Activated CD8-positive, alpha-beta T cell treated with anti-CD3 and anti-CD28 coated beads for 36 hours (primary cell): ENCODE results near the gene DFFB. TPM values are rescaled to one million over a fixed set of nuclear protein-coding genes. Genes with fewer than 3 reads are reported as not detected.

ENCODE experiments used
- ATAC-seq: fragments of 200-7000 bp; cut with Tn5 transposase; one replicate; pipeline ENCODE4 v1.10.0; 2021; ENCODE audit warnings: mild to moderate bottlenecking, moderate library complexity
- CTCF ChIA-PET: fragments of 350-600 bp; sonication (Branson Sonifier 250); formaldehyde crosslinking; loops from one replicate; lab custom pipeline; 2021; ENCODE audit warnings: antibody characterized with exemption; lab: Charles Lee
- POLR2A ChIA-PET: fragments of 350-600 bp; sonication (Branson Sonifier 250); formaldehyde crosslinking; loops from one replicate; lab custom pipeline; 2021; ENCODE audit warnings: antibody characterized with exemption; lab: Charles Lee
- DNase-seq: peaks from one replicate; pipeline ENCODE4 v3.0.0-alpha.2; 2020
- H3K27ac Mint-ChIP-seq: one replicate; pipeline ENCODE4 v1.8.0; 2021; ENCODE audit warnings: mild to moderate bottlenecking, mixed read lengths
- H3K27me3 Mint-ChIP-seq: one replicate; pipeline ENCODE4 v1.8.0; 2021; ENCODE audit warnings: mixed read lengths
- H3K36me3 Mint-ChIP-seq: one replicate; pipeline ENCODE4 v1.8.0; 2021; ENCODE audit warnings: low read depth, mixed read lengths
- H3K4me1 Mint-ChIP-seq: one replicate; pipeline ENCODE4 v1.8.0; 2021; ENCODE audit warnings: low read depth, mixed read lengths
- H3K4me3 Mint-ChIP-seq: one replicate; pipeline ENCODE4 v1.8.0; 2021; ENCODE audit warnings: mild to moderate bottlenecking, moderate library complexity, mixed read lengths
- H3K9me3 Mint-ChIP-seq: one replicate; pipeline ENCODE4 v1.8.0; 2021; ENCODE audit warnings: mixed read lengths
- intact Hi-C: fragments of 100-400 bp; cut with micrococcal nuclease; formaldehyde crosslinking; loops from one replicate; pipeline ENCODE4 v1.10.0; 2022
- total RNA-seq, 2 experiments: library from RNA; stranded (reverse); gene quantifications; one replicate each; pipeline ENCODE4 v1.2.3, GENCODE V29; 2021
- TF ChIP-seq, protein P1 (sequence below): fragments of 200-600 bp; IDR thresholded peaks from one replicate; pipeline ENCODE4 v1.8.0; 2022; ENCODE audit warnings: antibody characterized with exemption, mild to moderate bottlenecking

DFFB gene
- total RNA-seq, 2 experiments from 2014 or later, result 9.3 to 9.7 TPM

DNA sequence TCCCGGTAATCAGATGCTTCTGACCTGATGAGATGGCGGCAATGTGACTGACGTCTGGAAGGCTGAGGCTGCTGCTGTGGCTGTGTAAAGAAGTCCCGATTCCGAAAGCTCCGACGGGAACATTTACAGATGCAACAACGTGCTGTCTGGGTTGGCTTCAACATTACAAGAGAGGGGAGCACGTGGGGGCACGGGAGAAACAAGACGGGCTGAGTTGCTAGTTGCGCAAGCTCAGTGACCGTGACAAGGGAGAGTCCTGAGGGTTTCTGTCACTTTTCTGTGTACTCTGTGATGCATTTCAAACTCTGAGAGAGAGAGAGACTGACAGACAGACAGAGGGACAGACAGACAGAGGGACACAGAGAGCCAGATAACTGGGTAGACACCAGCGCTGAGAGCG is 35.4 kb upstream of the DFFB start:
- Mint-ChIP-seq H3K4me1 (no peaks in the 10 kb centered on the region), H3K27ac (no peak overlapping the region), H3K9me3 (no peaks in the 10 kb centered on the region), H3K4me3 (no peak overlapping the region), H3K36me3 (peaks cover 13% of the 10 kb centered on the region), H3K27me3 (no peaks in the 10 kb centered on the region)
- POLR2A ChIA-PET, result interaction anchor here (1.0 kb wide), 1 partner anchor 11 kb away, joined by 3 read pairs; no protein-coding TSS in a partner anchor
- CTCF ChIA-PET, result no interaction called here
- no peak for DNase-seq
- intact Hi-C loops, result no loop called here
- ATAC-seq, result no peak
- TF ChIP-seq, protein P1, sequence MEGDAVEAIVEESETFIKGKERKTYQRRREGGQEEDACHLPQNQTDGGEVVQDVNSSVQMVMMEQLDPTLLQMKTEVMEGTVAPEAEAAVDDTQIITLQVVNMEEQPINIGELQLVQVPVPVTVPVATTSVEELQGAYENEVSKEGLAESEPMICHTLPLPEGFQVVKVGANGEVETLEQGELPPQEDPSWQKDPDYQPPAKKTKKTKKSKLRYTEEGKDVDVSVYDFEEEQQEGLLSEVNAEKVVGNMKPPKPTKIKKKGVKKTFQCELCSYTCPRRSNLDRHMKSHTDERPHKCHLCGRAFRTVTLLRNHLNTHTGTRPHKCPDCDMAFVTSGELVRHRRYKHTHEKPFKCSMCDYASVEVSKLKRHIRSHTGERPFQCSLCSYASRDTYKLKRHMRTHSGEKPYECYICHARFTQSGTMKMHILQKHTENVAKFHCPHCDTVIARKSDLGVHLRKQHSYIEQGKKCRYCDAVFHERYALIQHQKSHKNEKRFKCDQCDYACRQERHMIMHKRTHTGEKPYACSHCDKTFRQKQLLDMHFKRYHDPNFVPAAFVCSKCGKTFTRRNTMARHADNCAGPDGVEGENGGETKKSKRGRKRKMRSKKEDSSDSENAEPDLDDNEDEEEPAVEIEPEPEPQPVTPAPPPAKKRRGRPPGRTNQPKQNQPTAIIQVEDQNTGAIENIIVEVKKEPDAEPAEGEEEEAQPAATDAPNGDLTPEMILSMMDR, result no peak

DNA sequence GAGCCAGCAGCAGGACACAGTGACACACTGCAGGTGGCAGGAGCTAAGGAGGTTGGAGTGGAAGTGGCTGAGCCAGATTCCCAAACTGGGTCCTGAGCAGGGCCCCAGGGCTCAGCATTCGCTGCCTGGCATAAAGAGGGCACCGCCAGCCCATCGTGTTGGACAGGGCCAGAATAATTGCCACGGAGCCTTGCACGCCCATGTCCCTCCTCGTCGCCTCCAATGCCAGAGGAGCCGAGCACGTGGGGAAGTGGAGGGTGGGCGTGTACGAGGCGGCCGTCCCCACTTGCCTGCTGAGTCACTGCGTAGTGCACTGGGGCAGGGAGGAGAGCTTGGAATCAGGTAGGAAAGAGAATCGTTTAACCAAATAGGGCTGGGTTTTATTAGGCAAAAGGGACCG is 34.9 kb upstream of the DFFB start:
- Mint-ChIP-seq H3K27me3 (no peaks in the 10 kb centered on the region), H3K4me1 (no peaks in the 10 kb centered on the region), H3K9me3 (no peaks in the 10 kb centered on the region), H3K27ac (no peak overlapping the region), H3K36me3 (peaks cover 13% of the 10 kb centered on the region), H3K4me3 (no peak overlapping the region)
- ChIA-PET POLR2A (interaction anchor here (1.0 kb wide), 1 partner anchor 11 kb away, joined by 3 read pairs; no protein-coding TSS in a partner anchor), CTCF (no interaction called here)
- DNase-seq, result no peak
- intact Hi-C loops, result no loop called here
- ATAC-seq, result no peak
- TF ChIP-seq, protein P1, result no peak

DNA sequence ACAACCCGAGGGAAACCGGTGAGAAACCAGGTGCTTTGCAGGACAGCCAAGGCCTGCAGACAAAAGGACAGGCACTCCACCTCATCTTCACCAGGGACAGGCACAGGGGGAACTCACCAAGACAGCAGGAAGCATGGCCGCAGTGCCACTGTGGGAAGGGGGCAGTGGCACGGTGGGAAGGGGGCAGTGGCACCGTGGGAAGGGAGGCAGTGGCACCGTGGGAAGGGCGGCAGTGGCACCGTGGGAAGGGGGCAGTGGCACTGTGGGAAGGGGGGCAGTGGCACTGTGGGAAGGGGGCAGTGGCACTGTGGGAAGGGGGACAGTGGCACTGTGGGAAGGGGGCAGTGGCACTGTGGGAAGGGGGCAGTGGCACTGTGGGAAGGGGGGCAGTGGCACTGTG is 32.6 kb upstream of the DFFB start:
- DNase-seq (no peak), ATAC-seq (no peak)
- Mint-ChIP-seq H3K4me3 (no peak overlapping the region), H3K9me3 (no peaks in the 10 kb centered on the region), H3K27ac (no peak overlapping the region), H3K27me3 (no peaks in the 10 kb centered on the region), H3K4me1 (no peaks in the 10 kb centered on the region), H3K36me3 (peaks cover 14% of the 10 kb centered on the region)
- POLR2A ChIA-PET, result no interaction called here
- TF ChIP-seq, protein P1, result no peak
- CTCF ChIA-PET, result no interaction called here
- intact Hi-C loops, result no loop called here

DNA sequence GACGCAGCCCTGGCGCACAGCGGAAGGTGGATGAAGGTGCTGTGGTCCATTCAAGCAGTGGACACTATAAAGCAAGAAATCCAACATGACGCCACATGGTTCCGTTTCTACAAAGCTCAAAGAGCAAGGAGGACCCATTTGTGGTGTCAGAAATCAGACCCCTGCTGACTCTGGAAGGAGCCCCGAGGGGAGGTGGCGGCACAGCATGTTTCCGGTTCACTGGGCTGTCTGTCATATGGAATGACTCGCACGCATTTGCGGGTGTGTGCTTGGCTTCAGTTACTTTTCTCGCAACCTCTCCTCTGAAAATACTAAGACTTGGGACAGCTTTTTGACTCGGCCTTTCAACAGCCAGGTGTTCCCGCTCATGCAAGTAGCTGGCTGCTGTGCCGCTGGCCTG is 31.9 kb upstream of the DFFB start:
- Mint-ChIP-seq H3K27me3 (no peaks in the 10 kb centered on the region), H3K4me1 (no peaks in the 10 kb centered on the region), H3K27ac (no peak overlapping the region), H3K4me3 (no peak overlapping the region), H3K9me3 (no peaks in the 10 kb centered on the region), H3K36me3 (peaks cover 10% of the 10 kb centered on the region)
- ChIA-PET POLR2A (no interaction called here), CTCF (no interaction called here)
- no peak for ATAC-seq
- TF ChIP-seq, protein P1, result no peak
- no peak for DNase-seq
- intact Hi-C loops, result no loop called here

DNA sequence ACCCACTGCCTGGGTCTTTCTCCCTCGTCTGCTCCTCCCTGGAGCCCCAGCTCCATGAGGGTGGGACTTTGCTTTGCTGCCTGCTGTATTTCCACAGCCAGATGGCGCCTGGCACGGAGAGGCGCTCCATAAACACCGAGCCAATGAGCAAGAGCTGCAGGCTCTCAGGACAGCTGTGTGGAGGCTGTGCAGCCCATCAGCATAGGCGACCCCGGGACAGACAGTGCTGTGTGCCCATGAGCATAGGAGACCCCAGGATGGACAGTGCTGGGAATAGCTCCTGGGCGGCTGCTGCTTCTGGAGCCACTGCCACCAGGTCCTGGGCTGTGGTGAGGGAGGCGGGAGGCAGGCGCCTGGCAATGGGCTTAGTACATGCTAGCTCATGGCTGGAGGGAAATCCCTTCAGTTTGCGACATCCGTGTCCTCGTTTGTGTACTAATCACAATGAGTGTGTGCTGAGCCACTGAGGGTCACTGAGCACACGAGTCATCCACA is 29.4 kb upstream of the DFFB start:
- ChIA-PET POLR2A (no interaction called here), CTCF (no interaction called here)
- Mint-ChIP-seq H3K27me3 (no peaks in the 10 kb centered on the region), H3K36me3 (peaks cover 8% of the 10 kb centered on the region), H3K4me1 (no peaks in the 10 kb centered on the region), H3K9me3 (no peaks in the 10 kb centered on the region), H3K27ac (no peak overlapping the region), H3K4me3 (no peak overlapping the region)
- no peak for ATAC-seq
- no peak for DNase-seq
- intact Hi-C loops, result no loop called here
- TF ChIP-seq, protein P1, result no peak
